ENCODE results near the gene DTWD2.
"Not testable (repeated sequence)": the region's sequence is repeated elsewhere in the genome, so short reads cannot be mapped to it uniquely, and the experiment has no call there.

DNA sequence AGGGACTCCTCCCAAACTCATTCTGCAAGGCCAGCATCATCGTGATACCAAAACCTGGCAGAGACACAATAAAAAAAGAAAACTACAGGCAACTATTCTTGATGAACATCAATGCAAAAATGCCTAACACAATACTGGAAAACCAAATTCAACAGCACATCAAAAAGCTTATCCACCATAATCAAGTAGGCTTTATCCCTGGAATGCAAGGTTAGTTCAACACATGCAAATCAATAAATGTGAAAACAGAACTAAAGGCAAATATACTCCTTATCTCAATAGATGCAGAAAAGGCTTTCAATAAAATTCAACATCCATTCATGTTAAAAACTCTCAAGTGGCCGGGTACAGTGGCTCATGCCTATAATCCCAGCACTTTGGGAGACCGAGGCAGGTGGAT lies 111.5 kb downstream of the DTWD2 start:
- TF ChIP-seq, protein P1, sequence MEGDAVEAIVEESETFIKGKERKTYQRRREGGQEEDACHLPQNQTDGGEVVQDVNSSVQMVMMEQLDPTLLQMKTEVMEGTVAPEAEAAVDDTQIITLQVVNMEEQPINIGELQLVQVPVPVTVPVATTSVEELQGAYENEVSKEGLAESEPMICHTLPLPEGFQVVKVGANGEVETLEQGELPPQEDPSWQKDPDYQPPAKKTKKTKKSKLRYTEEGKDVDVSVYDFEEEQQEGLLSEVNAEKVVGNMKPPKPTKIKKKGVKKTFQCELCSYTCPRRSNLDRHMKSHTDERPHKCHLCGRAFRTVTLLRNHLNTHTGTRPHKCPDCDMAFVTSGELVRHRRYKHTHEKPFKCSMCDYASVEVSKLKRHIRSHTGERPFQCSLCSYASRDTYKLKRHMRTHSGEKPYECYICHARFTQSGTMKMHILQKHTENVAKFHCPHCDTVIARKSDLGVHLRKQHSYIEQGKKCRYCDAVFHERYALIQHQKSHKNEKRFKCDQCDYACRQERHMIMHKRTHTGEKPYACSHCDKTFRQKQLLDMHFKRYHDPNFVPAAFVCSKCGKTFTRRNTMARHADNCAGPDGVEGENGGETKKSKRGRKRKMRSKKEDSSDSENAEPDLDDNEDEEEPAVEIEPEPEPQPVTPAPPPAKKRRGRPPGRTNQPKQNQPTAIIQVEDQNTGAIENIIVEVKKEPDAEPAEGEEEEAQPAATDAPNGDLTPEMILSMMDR (IDR thresholded peaks at IDR 0.05; ENCODE audit: insufficient read depth, low read length, poor library complexity, severe bottlenecking): not testable (repeated sequence)
- not testable (repeated sequence) for TF ChIP-seq EZH2phosphoT487 (conservative IDR thresholded peaks at IDR 0.05; ENCODE audit: low read length)

Measured in SU-DHL-6 (cell line).